Spleen (tissue), 7 donors: ENCODE measurements around the gene HOXD10.

ENCODE experiments used
- CTCF ChIP-seq, 11 experiments: fragments of 200-600 bp in 7 of 11; fragments of 450-650 bp in 4 of 11; sonication (generic) in 4 of 11; IDR thresholded peaks in 8 of 11; conservative IDR thresholded peaks in 3 of 11; 1 replicate in 7 of 11; 2 replicates in 4 of 11; pipeline versions ENCODE4 v1.4.0 to v1.8.0; 2016 to 2021; ENCODE audit warnings: antibody characterized with exemption in 11 of 11, inconsistent platforms in 4 of 11, mild to moderate bottlenecking in 1 of 11
- POLR2A ChIP-seq, 3 donors: fragments of 450-650 bp; IDR thresholded peaks; one replicate each; pipeline ENCODE4 v1.5.1; 2017; ENCODE audit warnings: antibody characterized with exemption in 3 of 3, mild to moderate bottlenecking in 1 of 3
- POLR2AphosphoS5 ChIP-seq, 3 donors: sonication (generic); formaldehyde crosslinking; IDR thresholded peaks; one replicate each; pipeline ENCODE4 v1.5.1; 2017; ENCODE audit warnings: antibody characterized with exemption in 3 of 3
- donor health status: DM: no; HTN: no; CAD: no; lungs with moderate emphysema.
- donor health status: DM: no; HTN: no; CAD: no.
- donor health status: DM: no; HTN: no; CAD: no.

- TF ChIP-seq POLR2A (IDR thresholded peaks at IDR 0.05) (no peak), CTCF (IDR thresholded peaks at IDR 0.05 in 8 of 11, conservative IDR thresholded peaks at IDR 0.05 in 3 of 11) (no peak), POLR2AphosphoS5 (IDR thresholded peaks at IDR 0.05) (no peak)
Observed at GRCh38 chr2:176137252-176137580, 20.6 kb downstream of the HOXD10 start.
